PFSK-1 (cell line): ENCODE data around the gene TECTB.

Experiments
- FOXP2 ChIP-seq: optimal IDR thresholded peaks from 2 replicates; pipeline ENCODE3; 2011; ENCODE audit warnings: borderline replicate concordance, control low read depth, inconsistent platforms; ENCODE audit not compliant: insufficient read depth; ENCODE audit errors: extremely low read length, extremely low read depth
- POLR2AphosphoS5 ChIP-seq: IDR thresholded peaks from 2 replicates; pipeline ENCODE4 v1.6.1; 2012; ENCODE audit warnings: low read depth, mild to moderate bottlenecking, control low read depth, low read length, moderate library complexity
- REST ChIP-seq, 2 experiments: IDR thresholded peaks; 2 replicates each; pipeline versions ENCODE4 v1.6.1 to v1.8.0; 2011 to 2012; ENCODE audit warnings: low read depth in 2 of 2, low read length in 2 of 2, control low read depth in 1 of 2, inconsistent platforms in 1 of 2, mild to moderate bottlenecking in 1 of 2, moderate library complexity in 1 of 2; ENCODE audit not compliant: insufficient read depth in 1 of 2
- SIN3A ChIP-seq: IDR thresholded peaks from 2 replicates; pipeline ENCODE4 v1.6.1; 2012; ENCODE audit warnings: mild to moderate bottlenecking, low read length, moderate library complexity, borderline replicate concordance; ENCODE audit not compliant: insufficient read depth
- TAF1 ChIP-seq: IDR thresholded peaks from 2 replicates; pipeline ENCODE4 v1.6.1; 2012; ENCODE audit warnings: low read length, control low read depth, borderline replicate concordance; ENCODE audit not compliant: insufficient read depth

GRCh38 chr10:112289373-112290053 lies 6.3 kb downstream of the TECTB start:
- TF ChIP-seq REST (IDR thresholded peaks at IDR 0.05; ENCODE audit: insufficient read depth in 1 of 2, low read depth in 2 of 2, low read length in 2 of 2) (no peak), POLR2AphosphoS5 (no peak), TAF1 (no peak), SIN3A (no peak), FOXP2 (no peak)
